Panc1 (cell line): ENCODE measurements around the gene LRRC45. TPM values are rescaled to one million over a fixed set of nuclear protein-coding genes. Genes with fewer than 3 reads are reported as not detected.

ENCODE experiments used
- ATAC-seq: fragments of 200-7000 bp; cut with Tn5 transposase; 2 replicates; pipeline ENCODE4 v1.9.1; 2020; ENCODE audit warnings: mild to moderate bottlenecking, moderate library complexity
- BruUV-seq: library from RNA; stranded (reverse); fragments of 400-500 nt; replicated peaks from 2 replicates; lab custom pipeline; 2021; lab: Mats Ljungman, UMichigan
- CTCF ChIA-PET: fragments of 300-600 bp; sonication (Branson Sonifier 250); formaldehyde crosslinking; loops from one replicate; lab custom pipeline; 2022; ENCODE audit warnings: antibody characterized with exemption; lab: Charles Lee
- POLR2A ChIA-PET: fragments of 300-600 bp; sonication (Branson Sonifier 250); formaldehyde crosslinking; loops from one replicate; lab custom pipeline; 2022; ENCODE audit warnings: antibody characterized with exemption; lab: Charles Lee
- DNase-seq: peaks from one replicate; pipeline ENCODE4 v3.0.0-alpha.2; 2010; ENCODE audit warnings: low read depth, low spot score
- H3K27ac ChIP-seq: 2 replicates; pipeline ENCODE4 v1.5.1; 2011; ENCODE audit warnings: mild to moderate bottlenecking, low read length, inconsistent platforms
- H3K27me3 ChIP-seq: fragments of 200-500 bp; sonication (Bioruptor generic); 2 replicates; pipeline ENCODE4 v1.6.0; 2014; ENCODE audit warnings: low read length, inconsistent platforms; ENCODE audit not compliant: control insufficient read depth, insufficient read depth
- H3K36me3 ChIP-seq: fragments of 200-500 bp; sonication (Bioruptor generic); 2 replicates; pipeline ENCODE4 v1.5.1; 2014; ENCODE audit warnings: inconsistent platforms, mild to moderate bottlenecking, low read length, moderate library complexity; ENCODE audit not compliant: control insufficient read depth, insufficient read depth
- H3K4me1 ChIP-seq: 2 replicates; pipeline ENCODE4 v1.5.1; 2011; ENCODE audit warnings: inconsistent platforms, mild to moderate bottlenecking, low read length, moderate library complexity; ENCODE audit not compliant: control insufficient read depth, insufficient read depth
- H3K4me3 ChIP-seq, 2 experiments: 2 replicates each; pipeline ENCODE4 v1.5.1; 2011 to 2012; ENCODE audit warnings: low read depth in 2 of 2, low read length in 2 of 2, mild to moderate bottlenecking in 2 of 2, inconsistent platforms in 1 of 2, moderate library complexity in 1 of 2
- H3K9me3 ChIP-seq: fragments of 200-500 bp; sonication (Bioruptor generic); 2 replicates; pipeline ENCODE4 v1.5.1; 2014; ENCODE audit warnings: low read depth, mild to moderate bottlenecking, inconsistent platforms, low read length, moderate library complexity; ENCODE audit not compliant: control insufficient read depth, insufficient read depth
- CTCF ChIP-seq: fragments of 450-650 bp; IDR thresholded peaks from 2 replicates; pipeline ENCODE4 v1.5.1; 2017; ENCODE audit warnings: mild to moderate bottlenecking
- POLR2AphosphoS5 ChIP-seq: IDR thresholded peaks from 2 replicates; pipeline ENCODE4 v1.6.1; 2012; ENCODE audit warnings: mild to moderate bottlenecking, low read depth, low read length, moderate library complexity
- REST ChIP-seq, 2 experiments: IDR thresholded peaks; 2 replicates each; pipeline ENCODE4 v1.6.1; 2011 to 2012; ENCODE audit warnings: low read depth in 2 of 2, control low read depth in 1 of 2, low read length in 1 of 2, mild to moderate bottlenecking in 1 of 2, moderate library complexity in 1 of 2; ENCODE audit not compliant: insufficient read depth in 1 of 2
- SIN3A ChIP-seq: IDR thresholded peaks from 2 replicates; pipeline ENCODE4 v1.6.1; 2012; ENCODE audit warnings: low read depth, mild to moderate bottlenecking, low read length, moderate library complexity, borderline replicate concordance; ENCODE audit not compliant: insufficient read depth
- TCF7L2 ChIP-seq: IDR thresholded peaks from 2 replicates; pipeline ENCODE4 v1.6.1; 2011; ENCODE audit warnings: mild to moderate bottlenecking, low read depth, low read length, inconsistent platforms
- in situ Hi-C: cut with HindIII; loops from 2 replicates; pipeline ENCODE4 v1.10.0; 2016; ENCODE audit warnings: low sequenced_read_pairs, low pct_unique_long_range_greater_than_20kb
- intact Hi-C: fragments of 100-400 bp; cut with micrococcal nuclease; formaldehyde crosslinking; loops from one replicate; pipeline ENCODE4 v1.10.0; 2022; ENCODE audit not compliant: unreplicated experiment
- total RNA-seq: library from RNA; stranded (reverse); gene quantifications from one replicate; pipeline ENCODE4 v1.2.1, GENCODE V29; 2021; ENCODE audit not compliant: unreplicated experiment

Gene LRRC45
- total RNA-seq, 1 experiment from 2014 or later: 29.9 TPM

GRCh38 chr17:82013341-82013740 is 9.8 kb upstream of the LRRC45 start:
- intact Hi-C loops: no loop called here
- no peak for ATAC-seq
- DNase-seq: no peak
- no peak for TF ChIP-seq CTCF
- TF ChIP-seq REST (IDR thresholded peaks at IDR 0.05; ENCODE audit: insufficient read depth in 1 of 2, low read depth in 2 of 2, low read length in 1 of 2): no peak
- TF ChIP-seq POLR2AphosphoS5: no peak
- no peak for TF ChIP-seq SIN3A
- no peak for TF ChIP-seq TCF7L2
- no peaks in the 10 kb centered on the region for H3K9me3 ChIP-seq
- H3K27me3 ChIP-seq: no peaks in the 10 kb centered on the region
- ChIA-PET POLR2A (interaction anchor here (0.7 kb wide), 1 partner anchor 126 kb away, joined by 3 read pairs; no protein-coding TSS in a partner anchor), CTCF (no interaction called here)
- H3K36me3 ChIP-seq: no peaks in the 10 kb centered on the region
- BruUV-seq: no TSS peak
- peaks cover 14% of the 10 kb centered on the region for H3K4me1 ChIP-seq
- no peak overlapping the region for H3K4me3 ChIP-seq
- in situ Hi-C loops: no loop called here
- H3K27ac ChIP-seq: no peak overlapping the region

GRCh38 chr17:82013772-82014321 is 9.3 kb upstream of the LRRC45 start:
- H3K27me3 ChIP-seq: no peaks in the 10 kb centered on the region
- BruUV-seq: no TSS peak
- H3K4me1 ChIP-seq: peaks cover 19% of the 10 kb centered on the region
- no peak for DNase-seq
- ChIA-PET CTCF (no interaction called here), POLR2A (interaction anchor here (0.7 kb wide), 1 partner anchor 125 kb away, joined by 3 read pairs; no protein-coding TSS in a partner anchor)
- intact Hi-C loops (no loop called here), in situ Hi-C loops (no loop called here)
- no peak overlapping the region for H3K4me3 ChIP-seq
- H3K9me3 ChIP-seq: no peaks in the 10 kb centered on the region
- ATAC-seq: no peak
- H3K36me3 ChIP-seq: no peaks in the 10 kb centered on the region
- no peak overlapping the region for H3K27ac ChIP-seq
- 0 out of 2 replicates have a peak, but pooled peaks have one; percentile 19 for TF ChIP-seq TCF7L2
- TF ChIP-seq CTCF: no peak
